WERI-Rb-1 (cell line): ENCODE data around the gene PI4K2A.
"Not testable (repeated sequence)": the region's sequence is repeated elsewhere in the genome, so short reads cannot be mapped to it uniquely, and the experiment has no call there.

Experiments
- DNase-seq: peaks from one replicate; pipeline ENCODE4 v3.0.0-alpha.2; 2020
- H3K27ac ChIP-seq: fragments of 250-450 bp; sonication (Bioruptor Pico); 2 replicates; pipeline ENCODE4 v1.5.1; 2020; ENCODE audit warnings: mild to moderate bottlenecking, moderate library complexity
- H3K27me3 ChIP-seq: fragments of 250-450 bp; sonication (Bioruptor Pico); 2 replicates; pipeline ENCODE4 v1.5.1; 2021; ENCODE audit warnings: mild to moderate bottlenecking, low read depth, moderate library complexity; ENCODE audit not compliant: insufficient read depth, severe bottlenecking
- H3K36me3 ChIP-seq: fragments of 250-450 bp; sonication (Bioruptor Pico); 2 replicates; pipeline ENCODE4 v1.5.1; 2020; ENCODE audit warnings: mild to moderate bottlenecking, moderate library complexity
- H3K4me3 ChIP-seq: 2 replicates; pipeline ENCODE4 v1.5.1; 2011; ENCODE audit warnings: low read depth, mild to moderate bottlenecking, control low read depth, low read length
- H3K9me3 ChIP-seq: fragments of 250-450 bp; sonication (Bioruptor Pico); 2 replicates; pipeline ENCODE4 v1.5.1; 2021; ENCODE audit warnings: mild to moderate bottlenecking, moderate library complexity; ENCODE audit not compliant: severe bottlenecking
- CTCF ChIP-seq: IDR thresholded peaks from 2 replicates; pipeline ENCODE4 v1.5.1; 2011; ENCODE audit warnings: low read depth, mild to moderate bottlenecking, control low read depth, inconsistent platforms, low read length

PI4K2A gene

GRCh38 chr10:97686962-97687784, 46.7 kb downstream of the PI4K2A start, which contains the start of gene AVPI1:
Gene AVPI1, minus strand, starts transcription at chr10:97687241. Its CDS starts 7,336 bp downstream, at chr10:97679905.
- no peaks in the 10 kb centered on the region for H3K36me3 ChIP-seq
- peak; percentile 98 for DNase-seq
- peak within 1 kb of the TSS; percentile 72 for H3K27ac ChIP-seq
- no peaks in the 10 kb centered on the region for H3K27me3 ChIP-seq
- no peak for TF ChIP-seq CTCF
- H3K4me3 ChIP-seq: peak within 1 kb of the TSS; percentile 65
- H3K9me3 ChIP-seq: no peaks in the 10 kb centered on the region

- Histone ChIP-seq H3K27ac (peak overlapping the region; percentile 72), H3K4me3 (peak overlapping the region; percentile 65), H3K9me3 (no peaks in the 10 kb centered on the region), H3K36me3 (no peaks in the 10 kb centered on the region), H3K27me3 (no peaks in the 10 kb centered on the region)
- DNase-seq: no peak
- no peak for TF ChIP-seq CTCF
These were observed 47.6 kb downstream of the PI4K2A start for GRCh38 chr10:97687785-97688781.

- H3K36me3 ChIP-seq: no peaks in the 10 kb centered on the region
- H3K4me3 ChIP-seq: no peak overlapping the region
- no peaks in the 10 kb centered on the region for H3K9me3 ChIP-seq
- H3K27ac ChIP-seq: no peak overlapping the region
- TF ChIP-seq CTCF: no peak
- H3K27me3 ChIP-seq: no peaks in the 10 kb centered on the region
- DNase-seq: no peak
These were observed 49.1 kb downstream of the PI4K2A start for GRCh38 chr10:97689559-97690020.

GRCh38 chr10:97690133-97690532, 49.7 kb downstream of the PI4K2A start:
- no peak for DNase-seq
- Histone ChIP-seq H3K9me3 (no peaks in the 10 kb centered on the region), H3K27me3 (no peaks in the 10 kb centered on the region), H3K4me3 (no peak overlapping the region), H3K36me3 (no peaks in the 10 kb centered on the region), H3K27ac (no peak overlapping the region)
- no peak for TF ChIP-seq CTCF

GRCh38 chr10:97698072-97698655, 57.7 kb downstream of the PI4K2A start:
- H3K9me3 ChIP-seq, H3K27me3 ChIP-seq, H3K36me3 ChIP-seq, DNase-seq, H3K27ac ChIP-seq, H3K4me3 ChIP-seq: not testable (repeated sequence)
